Endothelial cell of umbilical vein (primary cell): Measurements from ENCODE around the gene B4GALT5. TPM values are rescaled to one million over a fixed set of nuclear protein-coding genes. Genes with fewer than 3 reads are reported as not detected.

ENCODE experiments used
- BruUV-seq: library from RNA; stranded (reverse); fragments of 400-500 nt; replicated peaks from 2 replicates; lab custom pipeline; 2021; lab: Mats Ljungman, UMichigan
- CTCF ChIA-PET: fragments of 300-600, 350-600 bp; sonication (Branson Sonifier 250); formaldehyde crosslinking; loops from one replicate; lab custom pipeline; 2021; ENCODE audit warnings: antibody characterized with exemption, inconsistent platforms; lab: Charles Lee
- POLR2A ChIA-PET: fragments of 300-600, 350-600 bp; sonication (Branson Sonifier 250); formaldehyde crosslinking; loops from one replicate; lab custom pipeline; 2021; ENCODE audit warnings: antibody characterized with exemption, inconsistent platforms; lab: Charles Lee
- DNase-seq: peaks from one replicate; pipeline ENCODE4 v3.0.0-alpha.2; 2011; ENCODE audit warnings: low read depth, low spot score
- FAIRE-seq: peaks from 2 replicates; lab custom pipeline; 2011; peaks lifted over from hg19 to GRCh38; lab: Jason Lieb, UNC
- H2AFZ ChIP-seq: 2 replicates; pipeline ENCODE4 v1.6.0; 2012; ENCODE audit warnings: low read depth, low read length, control low read depth, inconsistent platforms
- H3K27ac ChIP-seq: 2 replicates; pipeline ENCODE4 v1.5.1; 2011; ENCODE audit warnings: low read depth, mild to moderate bottlenecking, control low read depth, low read length, moderate library complexity; ENCODE audit not compliant: insufficient read depth
- H3K27me3 ChIP-seq, 2 experiments: 2 replicates each; pipeline versions ENCODE4 v1.6.0 to v1.6.1; 2011; ENCODE audit warnings: low read length in 2 of 2, mixed read lengths in 1 of 2; ENCODE audit not compliant: control insufficient read depth in 2 of 2, insufficient read depth in 2 of 2
- H3K36me3 ChIP-seq, 2 experiments: 2 replicates in 1 of 2; 3 replicates in 1 of 2; pipeline ENCODE4 v1.5.1; 2011; ENCODE audit warnings: low read length in 2 of 2, mild to moderate bottlenecking in 1 of 2, moderate library complexity in 1 of 2; ENCODE audit not compliant: control insufficient read depth in 2 of 2, insufficient read depth in 2 of 2; ENCODE audit errors: extremely low read depth in 1 of 2
- H3K4me1 ChIP-seq: 3 replicates; pipeline ENCODE4 v1.5.1; 2011; ENCODE audit warnings: mild to moderate bottlenecking, low read length; ENCODE audit not compliant: control insufficient read depth, insufficient read depth; ENCODE audit errors: extremely low read depth
- H3K4me2 ChIP-seq: 2 replicates; pipeline ENCODE4 v1.6.1; 2011; ENCODE audit warnings: low read length, control low read depth, mixed read lengths; ENCODE audit not compliant: insufficient read depth
- H3K4me3 ChIP-seq, 3 experiments: fragments of 200-600 bp in 1 of 3; sonication (generic), shearing (Covaris generic) in 1 of 3; replicated peaks in 1 of 3; 2 replicates each; pipeline ENCODE4 v1.5.1; 2011 to 2016; ENCODE audit warnings: control low read depth in 3 of 3, low read length in 3 of 3, mild to moderate bottlenecking in 2 of 3, inconsistent platforms in 1 of 3, low read depth in 1 of 3, moderate library complexity in 1 of 3; ENCODE audit not compliant: insufficient read depth in 1 of 3
- H3K79me2 ChIP-seq: 2 replicates; pipeline ENCODE4 v1.6.0; 2012; ENCODE audit warnings: low read length, inconsistent platforms; ENCODE audit not compliant: control insufficient read depth, insufficient read depth
- H3K9ac ChIP-seq: replicated peaks from 2 replicates; pipeline ENCODE3; 2011; ENCODE audit warnings: low read length, control low read depth; ENCODE audit not compliant: insufficient read depth; ENCODE audit errors: extremely low read depth
- H3K9me1 ChIP-seq: replicated peaks from 3 replicates; pipeline ENCODE4 v1.6.0; 2011; ENCODE audit warnings: mild to moderate bottlenecking, low read length; ENCODE audit not compliant: control insufficient read depth, insufficient read depth; ENCODE audit errors: extremely low read depth
- H3K9me3 ChIP-seq: replicated peaks from 2 replicates; pipeline ENCODE4 v1.5.1; 2012; ENCODE audit warnings: low read length, inconsistent platforms; ENCODE audit not compliant: control insufficient read depth, insufficient read depth
- H4K20me1 ChIP-seq: replicated peaks from 2 replicates; pipeline ENCODE3; 2011; ENCODE audit warnings: mild to moderate bottlenecking, low read length; ENCODE audit not compliant: control insufficient read depth, insufficient read depth; ENCODE audit errors: extremely low read depth
- EZH2 ChIP-seq: IDR thresholded peaks from 2 replicates; pipeline ENCODE4 v1.6.1; 2012; ENCODE audit warnings: borderline replicate concordance, low read depth, mild to moderate bottlenecking, moderate library complexity, low read length, inconsistent platforms; ENCODE audit not compliant: severe bottlenecking
- FOS ChIP-seq: IDR thresholded peaks from 2 replicates; pipeline ENCODE4 v1.6.1; 2011; ENCODE audit warnings: mild to moderate bottlenecking, low read length, moderate library complexity, borderline replicate concordance; ENCODE audit not compliant: insufficient read depth
- GATA2 ChIP-seq: IDR thresholded peaks from 2 replicates; pipeline ENCODE4 v1.7.0; 2011; ENCODE audit warnings: low read depth, mild to moderate bottlenecking, moderate library complexity, mixed read lengths, low read length; ENCODE audit not compliant: insufficient read length, insufficient read depth
- JUN ChIP-seq: IDR thresholded peaks from 2 replicates; pipeline ENCODE4 v1.6.1; 2011; ENCODE audit warnings: borderline replicate concordance, low read depth; ENCODE audit not compliant: insufficient read length, insufficient read depth
- MYC ChIP-seq: IDR thresholded peaks from one replicate; pipeline ENCODE4 v1.6.1; 2011; ENCODE audit warnings: mild to moderate bottlenecking, low read depth, low read length
- POLR2A ChIP-seq: IDR thresholded peaks from 2 replicates; pipeline ENCODE4 v1.6.1; 2012; ENCODE audit warnings: low read depth, mild to moderate bottlenecking, control low read depth, low read length
- POLR2AphosphoS5 ChIP-seq: IDR thresholded peaks from 2 replicates; pipeline ENCODE4 v1.6.1; 2012; ENCODE audit warnings: low read depth, mild to moderate bottlenecking, control low read depth, low read length, moderate library complexity; ENCODE audit not compliant: insufficient read depth
- dilution Hi-C: fragments of 300-500 bp; cut with MboI; formaldehyde crosslinking; loops from one replicate; pipeline ENCODE4 v1.15.0; 2019; ENCODE audit warnings: low sequenced_read_pairs; ENCODE audit not compliant: extremely low pct_ligation_motif_present
- intact Hi-C: fragments of 100-400 bp; cut with micrococcal nuclease; formaldehyde crosslinking; loops from one replicate; pipeline ENCODE4 v1.10.0; 2022
- polyA plus RNA-seq, 4 experiments: library from polyadenylated mRNA; depleted of rRNA in 3 of 4; stranded (reverse) in 3 of 4; unstranded in 1 of 4; fragments of >200 nt; gene quantifications; 2 replicates each; pipeline versions ENCODE4 v1.2.1 to v1.2.3, GENCODE V29; 2011 to 2012; ENCODE audit warnings: missing spikeins in 1 of 4
- total RNA-seq: library from RNA; stranded (reverse); gene quantifications from 2 replicates; pipeline ENCODE4 v1.2.3, GENCODE V29; 2021
- TF ChIP-seq, protein P1 (sequence below), 2 donors: IDR thresholded peaks; 1 replicate in 1 of 2; 2 replicates in 1 of 2; pipeline ENCODE4 v1.5.1; 2011; ENCODE audit warnings: low read length in 2 of 2, mild to moderate bottlenecking in 2 of 2, moderate library complexity in 2 of 2, control low read depth in 1 of 2, inconsistent platforms in 1 of 2, low read depth in 1 of 2; ENCODE audit not compliant: insufficient read depth in 1 of 2; ENCODE audit errors: extremely low read depth in 1 of 2

The B4GALT5 gene
- total and polyA plus RNA-seq, 2 donors (not counting 3 experiments of a cell fraction or from before 2014, with no cell fraction given): 54.4 to 70.1 TPM

DNA sequence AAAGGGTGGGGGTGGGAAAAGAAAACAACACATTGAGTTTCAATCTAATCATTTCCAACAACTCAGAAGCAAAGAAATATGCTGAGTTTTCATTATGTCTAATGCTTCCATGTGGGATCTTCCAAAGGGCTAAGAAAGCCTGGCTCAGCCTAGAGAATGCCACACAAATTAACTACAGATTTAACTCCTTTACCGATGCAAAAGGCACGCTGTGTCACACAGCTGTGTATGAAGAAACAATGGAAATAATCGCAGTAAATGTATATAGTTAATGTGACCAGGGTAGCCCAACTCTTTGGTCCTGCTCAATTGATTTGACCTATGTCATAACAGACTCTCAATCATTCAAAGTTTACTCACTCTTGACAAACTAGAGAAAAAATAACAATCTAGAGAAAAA, 17.8 kb downstream of the B4GALT5 start:
- intact Hi-C loops: no loop called here
- dilution Hi-C loops: no loop called here
- H3K36me3 ChIP-seq: no peaks in the 10 kb centered on the region
- H3K79me2 ChIP-seq: peaks cover 96% of the 10 kb centered on the region
- CTCF ChIA-PET: interaction anchor here (1.0 to 3.5 kb wide), 6 partner anchors 10 to 150 kb away, joined by 3 to 9 read pairs (median 5); no protein-coding TSS in a partner anchor
- no peak for FAIRE-seq
- no peaks in the 10 kb centered on the region for H3K9me3 ChIP-seq
- H3K9me1 ChIP-seq: no peaks in the 10 kb centered on the region
- POLR2A ChIA-PET: no interaction called here
- H2AFZ ChIP-seq: no peak overlapping the region
- BruUV-seq: no TSS peak
- H3K4me1 ChIP-seq: peaks cover 73% of the 10 kb centered on the region
- peaks cover 11% of the 10 kb centered on the region for H4K20me1 ChIP-seq
- TF ChIP-seq GATA2 (no peak), FOS (no peak), POLR2A (no peak), EZH2 (no peak), POLR2AphosphoS5 (no peak), MYC (no peak), JUN (no peak)
- TF ChIP-seq, protein P1, sequence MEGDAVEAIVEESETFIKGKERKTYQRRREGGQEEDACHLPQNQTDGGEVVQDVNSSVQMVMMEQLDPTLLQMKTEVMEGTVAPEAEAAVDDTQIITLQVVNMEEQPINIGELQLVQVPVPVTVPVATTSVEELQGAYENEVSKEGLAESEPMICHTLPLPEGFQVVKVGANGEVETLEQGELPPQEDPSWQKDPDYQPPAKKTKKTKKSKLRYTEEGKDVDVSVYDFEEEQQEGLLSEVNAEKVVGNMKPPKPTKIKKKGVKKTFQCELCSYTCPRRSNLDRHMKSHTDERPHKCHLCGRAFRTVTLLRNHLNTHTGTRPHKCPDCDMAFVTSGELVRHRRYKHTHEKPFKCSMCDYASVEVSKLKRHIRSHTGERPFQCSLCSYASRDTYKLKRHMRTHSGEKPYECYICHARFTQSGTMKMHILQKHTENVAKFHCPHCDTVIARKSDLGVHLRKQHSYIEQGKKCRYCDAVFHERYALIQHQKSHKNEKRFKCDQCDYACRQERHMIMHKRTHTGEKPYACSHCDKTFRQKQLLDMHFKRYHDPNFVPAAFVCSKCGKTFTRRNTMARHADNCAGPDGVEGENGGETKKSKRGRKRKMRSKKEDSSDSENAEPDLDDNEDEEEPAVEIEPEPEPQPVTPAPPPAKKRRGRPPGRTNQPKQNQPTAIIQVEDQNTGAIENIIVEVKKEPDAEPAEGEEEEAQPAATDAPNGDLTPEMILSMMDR (IDR thresholded peaks at IDR 0.05; ENCODE audit: extremely low read depth in 1 of 2, insufficient read depth in 1 of 2, low read depth in 1 of 2, low read length in 2 of 2): no peak
- H3K4me2 ChIP-seq: peak overlapping the region; percentile 60
- H3K27me3 ChIP-seq: no peaks in the 10 kb centered on the region
- H3K27ac ChIP-seq: peak overlapping the region; percentile 87
- H3K9ac ChIP-seq: peak overlapping the region; percentile 5
- H3K4me3 ChIP-seq: no peak overlapping the region
- DNase-seq: no peak
